ENCODE data around the gene TBC1D8. TPM values are rescaled to one million over a fixed set of nuclear protein-coding genes. Genes with fewer than 3 reads are reported as not detected.

Gene TBC1D8
- total and polyA plus RNA-seq, 4 experiments from 2014 or later = 0.15 to 2.4 (median 1.5) TPM

DNA sequence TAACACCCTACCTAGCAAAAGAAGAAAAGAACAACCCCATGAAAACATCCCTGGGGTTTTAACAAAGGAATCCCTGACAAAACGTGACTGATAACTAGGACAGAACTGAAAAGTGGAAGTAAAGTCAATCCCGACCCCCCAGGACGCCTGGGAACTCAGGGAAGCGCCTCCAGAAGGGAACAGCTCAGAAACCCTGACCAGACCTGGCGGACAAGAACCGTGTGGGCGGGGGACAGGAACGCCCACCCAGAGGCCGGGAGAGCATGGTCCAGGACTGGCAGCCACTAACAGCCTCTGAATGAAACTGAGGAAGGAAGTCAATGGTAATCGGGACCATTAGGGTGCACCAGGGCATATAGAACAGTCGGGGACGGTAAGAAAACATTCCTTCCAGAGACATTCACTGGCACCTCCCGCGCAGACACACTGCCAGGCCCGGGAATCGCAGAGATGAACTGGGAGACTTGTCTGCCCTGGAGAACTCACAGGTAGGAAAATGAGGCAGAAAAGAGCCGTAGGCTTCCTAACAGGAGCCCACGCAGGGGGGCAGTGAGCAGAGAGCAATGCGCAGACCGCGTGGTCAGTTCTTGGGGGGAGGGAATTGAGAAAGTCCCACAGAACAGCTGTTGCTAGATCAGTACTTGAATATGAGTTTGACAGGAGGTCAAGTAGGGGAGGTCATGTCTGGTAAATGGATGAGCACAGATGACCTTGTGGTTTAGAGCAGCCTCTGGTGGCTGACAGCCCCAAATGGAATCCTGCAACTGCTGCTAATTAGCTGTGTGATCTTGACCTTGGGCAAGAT, 1.3 kb upstream of the TBC1D8 start:
- Histone ChIP-seq H3K9me3 (ENCODE audit: control insufficient read depth in 1 of 2, low read length in 2 of 2) (no peaks in the 10 kb centered on the region), H3K36me3 (ENCODE audit: insufficient read depth, low read length) (no peaks in the 10 kb centered on the region), H3K4me3 (ENCODE audit: low read length in 2 of 2) (peak overlapping the region; percentile 24 to 28), H3K4me1 (ENCODE audit: insufficient read depth, low read length) (peaks cover 19% of the 10 kb centered on the region), H3K27ac (ENCODE audit: low read depth, low read length) (no peak overlapping the region), H3K27me3 (ENCODE audit: insufficient read depth, low read length) (no peaks in the 10 kb centered on the region)
- Mint-ChIP-seq H3K27ac (peak overlapping the region; percentile 19 to 88 (median 65)), H3K9me3 (no peaks in the 10 kb centered on the region), H3K4me1 (peaks cover 18 to 27% (median 22%) of the 10 kb centered on the region in 4 donors), H3K4me3 (peak overlapping the region; percentile 77 to 92 (median 86)), H3K36me3 (no peaks in the 10 kb centered on the region), H3K27me3 (peaks cover 1 to 3% of the 10 kb centered on the region in 2 donors)
- intact Hi-C loops (cut with micrococcal nuclease) = loop anchor here (2.0 to 5.0 kb wide), 3 partner anchors 100 to 590 kb away; partner anchors contain the start of genes CNOT11 and PDCL3
- ChIA-PET POLR2A (ENCODE audit: partially characterized antibody) (interaction anchor here (1.1 kb wide), 1 partner anchor 150 kb away, joined by 4 read pairs; the partner anchor contains the start of gene RPL31), CTCF (ENCODE audit: partially characterized antibody) (interaction anchor here (1.0 to 1.2 kb wide), 3 partner anchors 140 to 546 kb away, joined by 3 read pairs; no protein-coding TSS in a partner anchor)
- peak in 3 of 5 donors; percentile 2 to 6 (median 5) for DNase-seq

DNA sequence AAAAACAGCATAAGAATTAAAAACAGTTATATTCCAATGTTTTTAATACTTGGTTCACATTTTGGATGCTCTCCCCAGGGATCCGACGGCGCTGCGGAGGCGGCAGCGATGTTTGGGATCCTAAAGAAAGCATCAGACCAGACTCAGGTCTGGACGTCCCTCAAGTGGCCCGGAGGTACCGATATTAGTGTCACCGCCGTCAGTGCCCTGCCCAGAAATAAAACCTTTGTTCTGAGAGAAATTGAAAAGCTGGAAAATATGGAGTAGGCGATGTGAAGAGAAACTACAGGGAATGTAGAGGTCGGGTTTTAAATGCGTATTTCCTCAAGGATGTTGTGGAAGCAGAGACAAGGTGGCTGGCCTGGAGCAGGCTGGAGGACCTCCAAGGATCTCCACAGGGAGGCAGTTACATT, 683 bp upstream of the TBC1D8 start:
- Histone ChIP-seq H3K9me3 (ENCODE audit: control insufficient read depth in 1 of 2, low read length in 2 of 2) (no peaks in the 10 kb centered on the region), H3K27ac (ENCODE audit: low read depth, low read length) (no peak overlapping the region), H3K36me3 (ENCODE audit: insufficient read depth, low read length) (no peaks in the 10 kb centered on the region), H3K4me1 (ENCODE audit: insufficient read depth, low read length) (peaks cover 19% of the 10 kb centered on the region), H3K27me3 (ENCODE audit: insufficient read depth, low read length) (no peaks in the 10 kb centered on the region), H3K4me3 (ENCODE audit: low read length in 2 of 2) (peak overlapping the region; percentile 24 to 28)
- ChIA-PET POLR2A (ENCODE audit: partially characterized antibody) (interaction anchor here (1.1 to 1.8 kb wide), 3 partner anchors 54 to 146 kb away, joined by 3 to 7 read pairs (median 3); no protein-coding TSS in a partner anchor), CTCF (ENCODE audit: partially characterized antibody) (no interaction called here)
- peaks cover 2 to 4% of the 10 kb centered on the region in 2 donors for H3K27me3 Mint-ChIP-seq
- H3K4me1 Mint-ChIP-seq = peaks cover 18 to 27% (median 22%) of the 10 kb centered on the region in 4 donors
- peak overlapping the region; percentile 77 to 92 (median 86) for H3K4me3 Mint-ChIP-seq
- intact Hi-C loops (cut with micrococcal nuclease) = loop anchor here (2.0 to 5.0 kb wide), 3 partner anchors 101 to 590 kb away; partner anchors contain the start of genes CNOT11 and PDCL3
- H3K9me3 Mint-ChIP-seq = no peaks in the 10 kb centered on the region
- H3K36me3 Mint-ChIP-seq = no peaks in the 10 kb centered on the region
- DNase-seq = peak in 1 of 5 donors; percentile 9
- peak overlapping the region; percentile 7 to 88 (median 71) for H3K27ac Mint-ChIP-seq

DNA sequence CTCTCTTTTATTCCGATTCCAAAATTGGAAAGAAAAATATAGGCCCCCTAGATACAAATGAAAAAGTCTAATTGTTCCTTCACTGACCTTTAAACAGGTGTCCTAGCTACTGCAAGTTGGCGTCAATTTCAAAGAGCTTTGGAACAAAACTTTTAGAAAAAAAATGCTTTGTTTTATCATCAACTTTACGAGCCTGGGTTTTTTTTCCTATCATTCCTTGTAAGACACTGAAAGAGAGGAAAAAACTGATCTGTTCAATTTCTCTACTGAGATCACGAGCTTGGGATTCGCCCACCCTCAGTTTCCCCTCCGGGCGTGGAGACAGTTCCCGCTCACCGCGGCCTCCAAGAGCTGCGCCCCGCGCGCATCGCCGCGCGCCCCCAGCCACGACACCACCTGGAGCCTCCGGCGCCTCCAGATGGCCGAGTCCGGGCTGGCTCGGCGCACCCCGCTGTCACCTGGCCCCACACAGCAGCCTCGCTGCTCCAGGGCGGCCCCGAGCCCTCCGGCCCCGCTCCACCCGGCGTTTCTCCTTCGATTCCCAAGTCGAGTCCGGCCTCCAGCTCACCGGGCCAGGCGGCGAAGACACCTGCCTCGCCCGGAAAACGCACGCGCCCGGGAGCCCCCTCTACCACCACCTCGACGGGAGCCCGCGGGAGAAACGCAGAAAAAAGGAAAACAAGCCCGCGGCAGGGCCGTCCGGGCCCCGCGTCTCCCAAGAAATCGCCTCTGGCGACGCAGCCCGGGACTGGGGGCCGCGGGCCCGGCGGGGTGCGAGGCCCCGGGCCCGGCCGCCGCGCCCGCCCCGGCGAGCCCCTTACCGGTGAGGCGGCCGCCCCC, 656 bp downstream of the TBC1D8 start:
- DNase-seq = peak in 4 of 5 donors; percentile 0 to 21 (median 10)
- H3K4me1 Mint-ChIP-seq = peaks cover 18 to 27% (median 22%) of the 10 kb centered on the region in 4 donors
- H3K36me3 Mint-ChIP-seq = no peaks in the 10 kb centered on the region
- H3K4me3 Mint-ChIP-seq = peak overlapping the region; percentile 70 to 81 (median 76)
- H3K36me3 ChIP-seq (ENCODE audit: insufficient read depth, low read length) = no peaks in the 10 kb centered on the region
- H3K27me3 ChIP-seq (ENCODE audit: insufficient read depth, low read length) = no peaks in the 10 kb centered on the region
- H3K4me1 ChIP-seq (ENCODE audit: insufficient read depth, low read length) = peaks cover 19% of the 10 kb centered on the region
- H3K27ac ChIP-seq (ENCODE audit: low read depth, low read length) = no peak overlapping the region
- peak overlapping the region in 3 of 7 donors; percentile 24 to 73 (median 29) for H3K27ac Mint-ChIP-seq
- peak overlapping the region in 1 of 2 donors; percentile 33 for H3K4me3 ChIP-seq (ENCODE audit: low read length in 2 of 2)
- peaks cover 2 to 8% of the 10 kb centered on the region in 2 donors for H3K27me3 Mint-ChIP-seq
- CTCF ChIA-PET (ENCODE audit: partially characterized antibody) = interaction anchor here (1.1 to 1.9 kb wide), 5 partner anchors 55 to 588 kb away, joined by 3 to 10 read pairs (median 3); partner anchors contain the start of gene PDCL3
- peaks cover 0 to 2% (median 0%) of the 10 kb centered on the region in 8 donors for H3K9me3 Mint-ChIP-seq
- intact Hi-C loops (cut with micrococcal nuclease) = loop anchor here (5.0 kb wide), 1 partner anchor 588 kb away; the partner anchor contains the start of gene PDCL3
- POLR2A ChIA-PET (ENCODE audit: partially characterized antibody) = interaction anchor here (1.1 to 1.8 kb wide), 6 partner anchors 10 to 148 kb away, joined by 3 to 7 read pairs (median 3); partner anchors contain the start of gene RPL31
- no peaks in the 10 kb centered on the region for H3K9me3 ChIP-seq (ENCODE audit: control insufficient read depth in 1 of 2, low read length in 2 of 2)

DNA sequence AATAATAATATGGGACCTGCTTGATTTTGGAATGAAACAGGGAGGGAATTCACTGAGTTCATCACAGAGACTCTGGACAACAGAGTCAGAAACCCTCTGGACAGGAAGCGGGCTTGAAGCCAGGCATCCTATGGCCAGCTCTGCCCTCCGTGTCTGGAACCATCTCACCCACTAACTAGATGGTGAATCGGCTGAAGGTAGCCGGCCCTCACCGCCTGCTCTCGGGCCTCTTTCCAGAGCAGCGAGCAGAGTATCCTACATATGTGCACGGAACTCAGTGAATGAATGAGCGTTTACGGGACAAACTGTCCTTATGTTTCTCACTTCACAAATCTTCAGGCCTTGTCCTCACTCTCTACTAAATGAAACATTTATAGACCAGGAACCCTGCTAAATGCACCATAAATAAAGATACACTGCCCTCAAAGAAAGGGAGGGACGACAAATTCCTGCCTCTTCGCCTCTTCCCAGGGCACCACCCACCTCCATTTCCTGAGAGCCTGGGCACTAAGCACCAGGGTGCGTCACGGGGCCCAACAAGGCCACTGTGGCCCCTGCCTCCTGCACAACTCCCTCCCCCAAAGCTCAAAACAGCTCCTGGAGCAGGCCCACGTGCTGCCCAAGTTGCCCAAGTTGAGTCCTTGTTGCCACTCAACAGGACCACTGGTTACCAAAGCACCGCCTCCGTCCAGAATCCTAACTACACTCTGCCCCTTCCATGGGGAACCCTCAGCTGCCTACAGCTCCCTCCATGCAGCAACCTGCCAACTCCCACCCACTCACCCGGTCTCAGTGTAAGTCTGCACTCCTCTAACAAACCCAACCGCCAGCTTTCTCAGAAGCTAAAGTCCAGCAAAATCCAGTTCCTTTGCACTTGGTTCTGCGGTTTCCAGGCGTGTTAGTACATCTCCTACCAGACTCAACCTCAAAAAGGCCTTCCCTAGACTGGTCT, 1.7 kb downstream of the TBC1D8 start:
- ChIA-PET POLR2A (ENCODE audit: partially characterized antibody) (interaction anchor here (1.2 to 1.8 kb wide), 4 partner anchors 9 to 147 kb away, joined by 3 to 7 read pairs (median 5); partner anchors contain the start of gene RPL31), CTCF (ENCODE audit: partially characterized antibody) (interaction anchor here (1.1 to 1.9 kb wide), 5 partner anchors 56 to 587 kb away, joined by 3 to 10 read pairs (median 3); partner anchors contain the start of gene PDCL3)
- Histone ChIP-seq H3K36me3 (ENCODE audit: insufficient read depth, low read length) (no peaks in the 10 kb centered on the region), H3K4me1 (ENCODE audit: insufficient read depth, low read length) (peaks cover 19% of the 10 kb centered on the region), H3K27ac (ENCODE audit: low read depth, low read length) (no peak overlapping the region), H3K9me3 (ENCODE audit: control insufficient read depth in 1 of 2, low read length in 2 of 2) (no peaks in the 10 kb centered on the region), H3K4me3 (ENCODE audit: low read length in 2 of 2) (no peak overlapping the region), H3K27me3 (ENCODE audit: insufficient read depth, low read length) (no peaks in the 10 kb centered on the region)
- intact Hi-C loops (cut with micrococcal nuclease) = loop anchor here (5.0 kb wide), 1 partner anchor 587 kb away; the partner anchor contains the start of gene PDCL3
- Mint-ChIP-seq H3K4me1 (peaks cover 18 to 27% (median 22%) of the 10 kb centered on the region in 4 donors), H3K36me3 (no peaks in the 10 kb centered on the region), H3K9me3 (peaks cover 0 to 2% (median 0%) of the 10 kb centered on the region in 8 donors), H3K4me3 (peak overlapping the region; percentile 70 to 81 (median 76)), H3K27ac (no peak overlapping the region), H3K27me3 (peaks cover 2 to 10% of the 10 kb centered on the region in 2 donors)
- DNase-seq = no peak

DNA sequence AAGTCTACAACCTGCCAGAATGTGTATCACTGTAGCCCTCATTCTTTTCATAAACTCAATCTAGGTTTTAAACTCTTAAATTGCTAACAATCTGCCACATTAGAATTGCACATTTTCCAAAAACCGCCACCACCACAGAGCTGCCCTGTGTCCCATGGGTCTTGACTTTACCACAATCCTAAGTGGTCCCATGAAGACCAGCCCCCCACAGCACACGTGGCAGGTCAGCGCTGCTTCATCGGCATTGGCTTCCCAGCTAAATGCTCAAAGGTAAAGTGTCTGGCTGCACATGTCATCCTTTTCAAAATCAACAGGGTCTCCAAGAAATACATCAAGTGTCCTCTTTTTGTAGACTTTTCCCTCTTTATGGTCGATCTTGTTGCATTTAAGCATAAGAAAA, 2.4 kb downstream of the TBC1D8 start:
- CTCF ChIA-PET (ENCODE audit: partially characterized antibody) = interaction anchor here (1.0 kb wide), 1 partner anchor 56 kb away, joined by 3 read pairs; no protein-coding TSS in a partner anchor
- Mint-ChIP-seq H3K9me3 (peaks cover 0 to 2% (median 0%) of the 10 kb centered on the region in 8 donors), H3K4me3 (peak overlapping the region in 2 of 8 donors; percentile 31 to 64), H3K27me3 (peaks cover 2 to 14% of the 10 kb centered on the region in 2 donors), H3K27ac (no peak overlapping the region), H3K36me3 (no peaks in the 10 kb centered on the region), H3K4me1 (peaks cover 18 to 27% (median 22%) of the 10 kb centered on the region in 4 donors)
- DNase-seq = no peak
- H3K9me3 ChIP-seq (ENCODE audit: control insufficient read depth in 1 of 2, low read length in 2 of 2) = no peaks in the 10 kb centered on the region
- H3K4me1 ChIP-seq (ENCODE audit: insufficient read depth, low read length) = peaks cover 19% of the 10 kb centered on the region
- H3K27me3 ChIP-seq (ENCODE audit: insufficient read depth, low read length) = no peaks in the 10 kb centered on the region
- H3K36me3 ChIP-seq (ENCODE audit: insufficient read depth, low read length) = no peaks in the 10 kb centered on the region
- POLR2A ChIA-PET (ENCODE audit: partially characterized antibody) = no interaction called here
- no peak overlapping the region for H3K27ac ChIP-seq (ENCODE audit: low read depth, low read length)
- no peak overlapping the region for H3K4me3 ChIP-seq (ENCODE audit: low read length in 2 of 2)
- intact Hi-C loops (cut with micrococcal nuclease) = no loop called here

DNA sequence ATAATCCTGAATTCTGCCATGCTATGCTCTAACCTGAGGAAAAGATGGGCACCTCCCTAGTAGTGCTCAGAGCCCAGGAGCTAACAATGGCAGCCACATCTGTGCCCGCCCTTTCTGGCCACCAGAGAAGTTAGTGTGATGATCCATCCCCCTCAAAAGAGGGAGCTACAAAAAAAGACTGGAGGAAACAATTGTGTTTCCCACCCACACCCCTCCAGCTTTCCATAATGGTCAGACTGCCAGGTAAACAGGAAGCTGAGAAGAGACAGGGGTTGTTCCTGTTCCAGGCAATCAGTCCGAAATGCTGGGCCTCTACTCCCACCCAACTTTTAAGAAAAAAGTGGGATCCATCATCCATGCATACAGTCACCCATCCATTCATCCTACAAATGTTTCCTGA, 3.2 kb downstream of the TBC1D8 start:
- H3K9me3 ChIP-seq (ENCODE audit: control insufficient read depth in 1 of 2, low read length in 2 of 2) = no peaks in the 10 kb centered on the region
- no peak overlapping the region for H3K27ac ChIP-seq (ENCODE audit: low read depth, low read length)
- H3K27me3 ChIP-seq (ENCODE audit: insufficient read depth, low read length) = no peaks in the 10 kb centered on the region
- no peaks in the 10 kb centered on the region for H3K36me3 ChIP-seq (ENCODE audit: insufficient read depth, low read length)
- H3K4me3 Mint-ChIP-seq = no peak overlapping the region
- intact Hi-C loops (cut with micrococcal nuclease) = no loop called here
- ChIA-PET POLR2A (ENCODE audit: partially characterized antibody) (no interaction called here), CTCF (ENCODE audit: partially characterized antibody) (interaction anchor here (1.0 kb wide), 1 partner anchor 57 kb away, joined by 3 read pairs; no protein-coding TSS in a partner anchor)
- peaks cover 19% of the 10 kb centered on the region for H3K4me1 ChIP-seq (ENCODE audit: insufficient read depth, low read length)
- no peak overlapping the region for H3K27ac Mint-ChIP-seq
- DNase-seq = no peak
- H3K4me3 ChIP-seq (ENCODE audit: low read length in 2 of 2) = no peak overlapping the region
- H3K9me3 Mint-ChIP-seq = peaks cover 0 to 2% (median 0%) of the 10 kb centered on the region in 8 donors
- H3K36me3 Mint-ChIP-seq = no peaks in the 10 kb centered on the region
- peaks cover 4 to 15% of the 10 kb centered on the region in 2 donors for H3K27me3 Mint-ChIP-seq
- peaks cover 16 to 25% (median 21%) of the 10 kb centered on the region in 4 donors for H3K4me1 Mint-ChIP-seq

All from CD4-positive, alpha-beta memory T cell (primary cell).